CD8-positive, alpha-beta memory T cell (primary cell): ENCODE results near the gene MRS2. TPM values are rescaled to one million over a fixed set of nuclear protein-coding genes. Genes with fewer than 3 reads are reported as not detected.
"Not testable (repeated sequence)": the region's sequence is repeated elsewhere in the genome, so short reads cannot be mapped to it uniquely, and the experiment has no call there.

ENCODE experiments used
- CTCF ChIA-PET: fragments of 350-600 bp; sonication (Branson Sonifier 250); formaldehyde crosslinking; loops from one replicate; lab custom pipeline; 2021; ENCODE audit warnings: antibody characterized with exemption; lab: Charles Lee
- POLR2A ChIA-PET: fragments of 350-600 bp; sonication (Branson Sonifier 250); formaldehyde crosslinking; loops from one replicate; lab custom pipeline; 2021; ENCODE audit warnings: antibody characterized with exemption; lab: Charles Lee
- DNase-seq, 5 donors: peaks; one replicate each; pipeline versions ENCODE4 v3.0.0 to v3.0.0-alpha.2; 2020 to 2022; ENCODE audit warnings: mixed read lengths in 1 of 5
- H3K27ac ChIP-seq: one replicate; pipeline ENCODE4 v1.7.0; 2013; ENCODE audit warnings: low read depth, mild to moderate bottlenecking, low read length, moderate library complexity
- H3K27me3 ChIP-seq: 2 replicates; pipeline ENCODE4 v1.7.0; 2013; ENCODE audit warnings: low read length, mild to moderate bottlenecking; ENCODE audit not compliant: insufficient read depth, poor library complexity, severe bottlenecking
- H3K36me3 ChIP-seq: 2 replicates; pipeline ENCODE4 v1.7.0; 2013; ENCODE audit warnings: mild to moderate bottlenecking, low read length, moderate library complexity; ENCODE audit not compliant: insufficient read depth
- H3K4me1 ChIP-seq: 2 replicates; pipeline ENCODE4 v1.7.0; 2013; ENCODE audit warnings: mild to moderate bottlenecking, low read length, moderate library complexity; ENCODE audit not compliant: insufficient read depth
- H3K4me3 ChIP-seq: 2 replicates; pipeline ENCODE4 v1.7.0; 2013; ENCODE audit warnings: mild to moderate bottlenecking, low read length
- H3K9me3 ChIP-seq: 2 replicates; pipeline ENCODE4 v1.7.0; 2013; ENCODE audit warnings: mild to moderate bottlenecking, low read length
- H3K27ac Mint-ChIP-seq, 8 donors: one replicate each; pipeline ENCODE4 v1.8.0; 2020 to 2021; ENCODE audit warnings: mixed read lengths in 8 of 8, mild to moderate bottlenecking in 6 of 8, inconsistent platforms in 3 of 8, moderate library complexity in 3 of 8
- H3K27me3 Mint-ChIP-seq, 2 donors: one replicate each; pipeline ENCODE4 v1.8.0; 2020 to 2021; ENCODE audit warnings: mixed read lengths in 2 of 2, mild to moderate bottlenecking in 1 of 2, moderate library complexity in 1 of 2
- H3K36me3 Mint-ChIP-seq, 3 donors: one replicate each; pipeline ENCODE4 v1.8.0; 2020 to 2021; ENCODE audit warnings: mixed read lengths in 3 of 3, inconsistent platforms in 1 of 3, mild to moderate bottlenecking in 1 of 3
- H3K4me1 Mint-ChIP-seq, 3 donors: one replicate each; pipeline ENCODE4 v1.8.0; 2020 to 2021; ENCODE audit warnings: mixed read lengths in 3 of 3, inconsistent platforms in 1 of 3, mild to moderate bottlenecking in 1 of 3
- H3K4me3 Mint-ChIP-seq, 7 donors: one replicate each; pipeline ENCODE4 v1.8.0; 2020 to 2021; ENCODE audit warnings: mixed read lengths in 7 of 7, mild to moderate bottlenecking in 6 of 7, moderate library complexity in 4 of 7, inconsistent platforms in 2 of 7
- H3K9me3 Mint-ChIP-seq, 5 donors: one replicate each; pipeline ENCODE4 v1.8.0; 2020 to 2022; ENCODE audit warnings: mixed read lengths in 5 of 5, mild to moderate bottlenecking in 3 of 5, moderate library complexity in 2 of 5, inconsistent platforms in 1 of 5
- polyA plus RNA-seq: library from polyadenylated mRNA; unstranded; fragments of 300-500 nt; fragmentation: Illumina TruSeq; gene quantifications from one replicate; pipeline ENCODE4 v1.2.3, GENCODE V29; 2021
- total RNA-seq, 2 experiments: library from RNA; stranded (reverse); gene quantifications; one replicate each; pipeline ENCODE4 v1.2.3, GENCODE V29; 2021

MRS2 gene
- total and polyA plus RNA-seq, 3 experiments from 2014 or later, result 17.4 to 31.5 (median 30.1) TPM

DNA sequence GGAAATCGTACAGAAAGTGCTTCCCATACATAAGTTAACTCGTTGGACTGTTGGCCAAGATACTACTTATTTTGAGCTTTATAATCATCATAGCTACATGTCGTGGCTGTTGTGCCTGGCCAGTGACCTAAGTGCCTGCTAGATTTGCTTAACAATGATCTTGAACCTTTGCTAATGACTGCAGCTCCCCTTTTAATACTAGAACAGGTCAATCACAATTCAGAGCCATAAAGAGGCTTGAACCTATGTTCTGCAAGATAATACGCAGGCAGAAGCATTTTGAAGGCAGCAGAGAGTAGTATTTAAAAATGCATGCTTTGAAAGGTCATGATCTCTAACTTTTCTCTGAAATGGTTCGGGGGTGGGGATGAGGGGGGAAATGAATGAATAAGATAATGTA lies 2.5 kb downstream of the MRS2 start:
- Histone ChIP-seq H3K36me3 (peaks cover 18% of the 10 kb centered on the region), H3K4me3 (no peak overlapping the region), H3K9me3 (no peaks in the 10 kb centered on the region), H3K27ac (no peak overlapping the region), H3K27me3 (no peaks in the 10 kb centered on the region), H3K4me1 (peaks cover 19% of the 10 kb centered on the region)
- no peak for DNase-seq
- ChIA-PET POLR2A (interaction anchor here (0.7 kb wide), 1 partner anchor 34 kb away, joined by 6 read pairs; no protein-coding TSS in a partner anchor), CTCF (no interaction called here)
- Mint-ChIP-seq H3K4me3 (peak overlapping the region in 1 of 7 donors; percentile 12), H3K36me3 (peaks cover 1 to 44% (median 4%) of the 10 kb centered on the region in 3 donors), H3K27me3 (peaks cover 2 to 6% of the 10 kb centered on the region in 2 donors), H3K27ac (peak overlapping the region in 1 of 8 donors; percentile 22), H3K4me1 (peaks cover 25 to 54% (median 37%) of the 10 kb centered on the region in 3 donors), H3K9me3 (no peaks in the 10 kb centered on the region)

DNA sequence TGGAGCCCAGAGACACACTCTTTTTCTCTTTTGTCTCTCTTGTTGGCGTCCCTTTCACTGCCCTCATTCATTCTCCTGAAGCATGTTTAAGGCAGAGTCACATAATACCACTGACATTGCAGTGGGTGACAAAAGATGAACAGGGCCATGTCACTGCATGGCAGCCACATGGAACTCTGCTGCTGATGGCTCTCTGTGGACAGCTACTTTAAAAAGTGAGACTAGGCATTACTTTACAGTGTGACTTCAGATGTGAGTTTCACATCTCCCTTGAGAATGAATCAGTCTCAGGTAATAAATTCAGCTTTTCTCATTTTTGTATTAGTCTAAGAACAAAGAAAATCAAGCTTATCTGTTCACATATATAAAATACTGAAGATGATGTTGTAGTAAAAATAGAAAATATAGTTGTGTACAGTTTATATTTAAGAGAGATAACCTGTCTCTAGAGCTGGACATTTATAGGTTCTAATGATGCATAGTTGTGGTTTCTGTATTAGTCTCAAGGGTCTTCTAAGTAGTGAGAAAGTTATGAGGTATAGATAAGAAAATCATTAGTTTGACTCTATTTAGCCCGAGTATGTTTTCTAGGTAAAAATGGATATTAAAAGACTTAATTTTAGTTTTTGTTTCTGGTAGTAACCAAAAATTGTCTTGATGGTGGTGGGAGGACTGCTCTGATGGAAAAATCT lies 6.1 kb downstream of the MRS2 start:
- ChIA-PET CTCF (no interaction called here), POLR2A (no interaction called here)
- peaks cover 14 to 37% (median 24%) of the 10 kb centered on the region in 3 donors for H3K4me1 Mint-ChIP-seq
- Histone ChIP-seq H3K4me1 (peaks cover 15% of the 10 kb centered on the region), H3K4me3 (no peak overlapping the region), H3K9me3 (no peaks in the 10 kb centered on the region), H3K27me3 (no peaks in the 10 kb centered on the region), H3K27ac (no peak overlapping the region), H3K36me3 (peaks cover 37% of the 10 kb centered on the region)
- no peaks in the 10 kb centered on the region for H3K9me3 Mint-ChIP-seq
- H3K27me3 Mint-ChIP-seq, result no peaks in the 10 kb centered on the region
- H3K4me3 Mint-ChIP-seq, result no peak overlapping the region
- no peak for DNase-seq
- H3K27ac Mint-ChIP-seq, result peak overlapping the region in 3 of 8 donors; percentile 17 to 32 (median 26)
- H3K36me3 Mint-ChIP-seq, result peaks cover 3 to 62% (median 4%) of the 10 kb centered on the region in 3 donors

GRCh38 chr6:24410622-24411021 lies 7.9 kb downstream of the MRS2 start:
- POLR2A ChIA-PET, result no interaction called here
- no peak overlapping the region for H3K27ac ChIP-seq

DNA sequence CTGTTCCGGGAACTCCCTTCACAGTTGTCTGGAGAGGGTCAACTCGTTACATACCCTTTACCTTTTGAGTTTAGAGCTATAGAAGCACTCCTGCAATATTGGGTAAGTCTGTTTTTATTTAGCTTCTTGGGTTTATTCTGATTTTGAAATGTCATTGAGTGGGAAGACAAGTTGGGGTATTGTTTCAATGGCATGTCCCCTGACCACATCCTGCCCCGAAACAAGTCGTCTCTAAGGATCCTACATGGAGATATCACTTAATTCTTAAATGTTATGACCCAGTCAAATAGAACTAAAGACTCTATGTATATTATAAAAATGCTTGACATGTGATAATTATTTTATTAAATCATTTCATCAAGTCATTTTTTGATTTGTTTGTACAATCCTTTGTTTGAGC lies 9.6 kb downstream of the MRS2 start:
- Mint-ChIP-seq H3K27me3 (no peaks in the 10 kb centered on the region), H3K27ac (peak overlapping the region in 1 of 8 donors; percentile 15), H3K4me3 (no peak overlapping the region), H3K36me3 (peaks cover 4 to 71% (median 5%) of the 10 kb centered on the region in 3 donors), H3K9me3 (no peaks in the 10 kb centered on the region), H3K4me1 (peaks cover 3 to 19% (median 9%) of the 10 kb centered on the region in 3 donors)
- no peaks in the 10 kb centered on the region for H3K27me3 ChIP-seq
- H3K27ac ChIP-seq, result no peak overlapping the region
- POLR2A ChIA-PET, result interaction anchor here (0.7 kb wide), 1 partner anchor 53 kb away, joined by 4 read pairs; no protein-coding TSS in a partner anchor
- H3K9me3 ChIP-seq, result no peaks in the 10 kb centered on the region
- CTCF ChIA-PET, result no interaction called here
- DNase-seq, result no peak
- H3K36me3 ChIP-seq, result peaks cover 43% of the 10 kb centered on the region
- H3K4me3 ChIP-seq, result no peak overlapping the region
- H3K4me1 ChIP-seq, result no peaks in the 10 kb centered on the region

More at GRCh38 chr6:24410622-24411021, 7.9 kb downstream of the MRS2 start:
- H3K36me3 Mint-ChIP-seq, result peaks cover 4 to 62% (median 4%) of the 10 kb centered on the region in 3 donors
- Histone ChIP-seq H3K4me3 (no peak overlapping the region), H3K4me1 (no peaks in the 10 kb centered on the region), H3K9me3 (no peaks in the 10 kb centered on the region), H3K27me3 (no peaks in the 10 kb centered on the region), H3K36me3 (peaks cover 39% of the 10 kb centered on the region)
- H3K9me3 Mint-ChIP-seq, result no peaks in the 10 kb centered on the region
- H3K4me3 Mint-ChIP-seq, result no peak overlapping the region
- CTCF ChIA-PET, result no interaction called here
- H3K27me3 Mint-ChIP-seq, result no peaks in the 10 kb centered on the region
- H3K27ac Mint-ChIP-seq, result peak overlapping the region in 1 of 8 donors; percentile 50
- peaks cover 3 to 21% (median 9%) of the 10 kb centered on the region in 3 donors for H3K4me1 Mint-ChIP-seq
- DNase-seq, result no peak

DNA sequence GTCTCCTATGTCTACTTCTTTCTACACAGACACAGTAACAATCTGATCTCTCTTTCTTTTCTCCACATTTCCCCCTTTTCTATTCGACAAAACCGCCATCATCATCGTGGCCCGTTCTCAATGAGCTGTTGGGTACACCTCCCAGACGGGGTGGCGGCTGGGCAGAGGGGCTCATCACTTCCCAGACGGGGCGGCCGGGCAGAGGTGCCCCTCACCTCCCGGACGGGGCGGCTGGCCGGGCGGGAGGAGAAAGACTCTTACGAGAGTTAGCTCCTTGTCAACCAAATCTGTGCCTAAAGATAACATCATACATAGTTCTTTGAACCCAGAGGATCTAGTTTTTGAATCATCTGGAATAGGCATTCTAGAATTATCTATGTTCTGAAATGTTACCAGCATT lies 11.8 kb downstream of the MRS2 start:
- H3K9me3 ChIP-seq, H3K4me1 Mint-ChIP-seq, H3K4me3 Mint-ChIP-seq, H3K4me3 ChIP-seq, H3K27me3 ChIP-seq, POLR2A ChIA-PET, H3K9me3 Mint-ChIP-seq, H3K4me1 ChIP-seq, H3K27ac Mint-ChIP-seq, H3K27me3 Mint-ChIP-seq, DNase-seq, H3K27ac ChIP-seq: not testable (repeated sequence)
- CTCF ChIA-PET, result interaction anchor here (0.6 to 1.7 kb wide), 2 partner anchors 16 to 25 kb away, joined by 4 to 5 read pairs; no protein-coding TSS in a partner anchor
- peaks cover 5 to 70% (median 13%) of the 10 kb centered on the region in 3 donors for H3K36me3 Mint-ChIP-seq
- H3K36me3 ChIP-seq, result peaks cover 44% of the 10 kb centered on the region

DNA sequence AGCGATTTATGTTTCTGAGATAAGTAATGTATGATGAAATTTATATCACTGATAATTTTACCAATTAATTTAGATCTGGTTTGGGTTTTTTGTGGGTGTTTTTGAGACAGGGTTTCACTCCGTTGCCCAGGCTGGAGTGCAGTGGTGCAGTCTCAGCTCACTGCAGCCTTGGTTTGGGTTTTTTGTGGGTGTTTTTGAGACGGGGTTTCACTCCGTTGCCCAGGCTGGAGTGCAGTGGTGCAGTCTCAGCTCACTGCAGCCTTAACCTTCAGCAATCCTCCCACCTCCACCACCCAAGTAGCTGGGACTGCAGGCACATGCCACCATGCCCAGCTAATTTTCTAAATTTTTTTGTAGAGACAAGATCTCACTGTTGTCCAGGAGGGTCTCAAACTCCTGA lies 13.0 kb downstream of the MRS2 start:
- no peak for DNase-seq
- Histone ChIP-seq H3K27ac (no peak overlapping the region), H3K9me3 (no peaks in the 10 kb centered on the region), H3K36me3 (peaks cover 52% of the 10 kb centered on the region), H3K4me1 (no peaks in the 10 kb centered on the region), H3K27me3 (no peaks in the 10 kb centered on the region), H3K4me3 (no peak overlapping the region)
- H3K4me3 Mint-ChIP-seq, result no peak overlapping the region
- ChIA-PET POLR2A (no interaction called here), CTCF (no interaction called here)
- no peaks in the 10 kb centered on the region for H3K4me1 Mint-ChIP-seq
- no peaks in the 10 kb centered on the region for H3K9me3 Mint-ChIP-seq
- H3K27ac Mint-ChIP-seq, result no peak overlapping the region
- no peaks in the 10 kb centered on the region for H3K27me3 Mint-ChIP-seq
- peaks cover 9 to 74% (median 22%) of the 10 kb centered on the region in 3 donors for H3K36me3 Mint-ChIP-seq

DNA sequence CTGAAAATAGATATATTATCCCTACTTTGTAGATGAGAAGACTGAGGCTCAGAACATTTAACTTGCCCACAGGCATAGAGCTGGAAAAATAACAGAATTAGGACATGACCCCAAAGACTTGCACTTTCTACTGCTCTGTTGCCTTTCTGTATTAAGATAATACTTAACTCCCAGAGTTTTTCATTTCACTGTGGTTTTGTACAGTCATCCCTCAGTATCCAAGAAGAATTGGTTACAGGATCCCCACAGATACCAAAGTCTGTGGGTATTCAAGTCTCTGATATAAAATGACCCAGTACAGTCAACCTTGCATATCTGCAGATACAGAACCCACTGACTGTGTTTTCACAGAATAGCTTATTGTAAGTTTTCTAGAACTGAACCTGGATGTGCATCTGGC lies 16.8 kb downstream of the MRS2 start:
- H3K27ac ChIP-seq, result no peak overlapping the region
- H3K27ac Mint-ChIP-seq, result no peak overlapping the region
- H3K36me3 Mint-ChIP-seq, result peaks cover 9 to 87% (median 28%) of the 10 kb centered on the region in 3 donors
- H3K27me3 ChIP-seq, result no peaks in the 10 kb centered on the region
- POLR2A ChIA-PET, result no interaction called here
- no peak for DNase-seq
- H3K4me3 Mint-ChIP-seq, result no peak overlapping the region
- H3K36me3 ChIP-seq, result peaks cover 54% of the 10 kb centered on the region
- no peaks in the 10 kb centered on the region for H3K9me3 ChIP-seq
- H3K9me3 Mint-ChIP-seq, result no peaks in the 10 kb centered on the region
- H3K4me1 ChIP-seq, result no peaks in the 10 kb centered on the region
- no peaks in the 10 kb centered on the region for H3K4me1 Mint-ChIP-seq
- H3K4me3 ChIP-seq, result no peak overlapping the region
- no peaks in the 10 kb centered on the region for H3K27me3 Mint-ChIP-seq
- CTCF ChIA-PET, result no interaction called here

DNA sequence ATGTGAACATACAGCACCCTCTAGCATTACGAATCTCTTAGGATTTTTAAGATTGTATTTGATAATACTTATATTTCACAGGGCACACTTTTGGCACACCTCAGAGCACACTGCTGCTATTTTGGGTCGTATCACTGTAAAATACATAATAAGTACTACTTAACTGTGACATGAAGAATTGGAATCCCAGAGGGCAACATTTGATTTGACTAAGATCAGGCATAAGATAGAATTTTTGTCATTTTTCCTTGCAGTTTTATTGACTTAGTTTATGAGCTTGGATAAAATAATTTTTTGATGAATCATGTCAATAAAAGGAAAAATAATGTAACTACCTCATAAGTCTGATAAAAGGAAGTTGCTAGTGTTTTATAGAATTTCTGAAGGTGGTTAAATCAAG lies 22.4 kb downstream of the MRS2 start:
- Histone ChIP-seq H3K27ac (no peak overlapping the region), H3K27me3 (no peaks in the 10 kb centered on the region), H3K4me1 (no peaks in the 10 kb centered on the region), H3K9me3 (no peaks in the 10 kb centered on the region), H3K36me3 (peaks cover 27% of the 10 kb centered on the region), H3K4me3 (no peak overlapping the region)
- Mint-ChIP-seq H3K4me1 (no peaks in the 10 kb centered on the region), H3K27ac (no peak overlapping the region), H3K36me3 (peaks cover 1 to 73% (median 17%) of the 10 kb centered on the region in 3 donors), H3K27me3 (no peaks in the 10 kb centered on the region), H3K9me3 (no peaks in the 10 kb centered on the region), H3K4me3 (no peak overlapping the region)
- ChIA-PET POLR2A (no interaction called here), CTCF (interaction anchor here (1.4 kb wide), 1 partner anchor 96 kb away, joined by 4 read pairs; no protein-coding TSS in a partner anchor)
- no peak for DNase-seq
